K562 (cell line): ENCODE measurements around the gene CAPS. TPM values are rescaled to one million over a fixed set of nuclear protein-coding genes. Genes with fewer than 3 reads are reported as not detected.

Experiments used
- ETV1 ChIP-seq: fragments of 450-650 bp; conservative IDR thresholded peaks from 2 replicates; pipeline ENCODE4 v1.6.1; 2016; ENCODE audit warnings: missing genetic modification characterization, control low read depth, low read depth, missing compliant biosample characterization
- FOXA3 ChIP-seq, 2 experiments: fragments of 450-650 bp in 1 of 2; sonication (generic) in 1 of 2; formaldehyde crosslinking; IDR thresholded peaks in 1 of 2; conservative IDR thresholded peaks in 1 of 2; 2 replicates each; pipeline versions ENCODE4 v1.4.0 to v1.8.0; 2020 to 2022; ENCODE audit warnings: mild to moderate bottlenecking in 2 of 2, missing genetic modification reagents in 1 of 2
- MIER1 ChIP-seq: fragments of 450-650 bp; IDR thresholded peaks from 2 replicates; pipeline ENCODE4 v1.6.1; 2016; ENCODE audit warnings: antibody characterized with exemption, mild to moderate bottlenecking, low read depth
- NEUROD1 ChIP-seq: fragments of 150-350 bp; IDR thresholded peaks from 2 replicates; pipeline ENCODE4 v1.6.1; 2014; ENCODE audit warnings: borderline replicate concordance, low read length, low read depth; ENCODE audit not compliant: partially characterized antibody
- SMAD1 ChIP-seq: fragments of 150-350 bp; IDR thresholded peaks from 2 replicates; pipeline ENCODE4 v1.6.1; 2014; ENCODE audit warnings: low read length, low read depth; ENCODE audit not compliant: partially characterized antibody
- SMAD3 ChIP-seq: fragments of 450-650 bp; formaldehyde crosslinking; conservative IDR thresholded peaks from 2 replicates; pipeline ENCODE4 v1.4.0; 2020; ENCODE audit warnings: mild to moderate bottlenecking
- SP1 ChIP-seq: sonication (generic); formaldehyde crosslinking; IDR thresholded peaks from 2 replicates; pipeline ENCODE4 v1.8.1; 2022; ENCODE audit warnings: mild to moderate bottlenecking, missing genetic modification reagents
- TAF1 ChIP-seq: IDR thresholded peaks from 2 replicates; pipeline ENCODE4 v1.6.1; 2011; ENCODE audit warnings: mild to moderate bottlenecking, low read length, moderate library complexity; ENCODE audit not compliant: insufficient read depth, control insufficient read depth, severe bottlenecking; ENCODE audit errors: extremely low read depth
- ZKSCAN8 ChIP-seq: fragments of 200-800 bp; sonication (Bioruptor generic); IDR thresholded peaks from 2 replicates; pipeline ENCODE4 v1.6.1; 2016; ENCODE audit warnings: missing genetic modification characterization, missing compliant biosample characterization
- polyA plus RNA-seq, 8 experiments: library from polyadenylated mRNA; depleted of rRNA in 4 of 8; stranded (reverse) in 5 of 8; unstranded in 3 of 8; fragments of >200 nt; fragmentation: Nextera tagmentation in 2 of 8; fragmentation: Illumina TruSeq in 1 of 8; extraction: Ambion mirVana in 2 of 8; extraction: Trizol in 1 of 8; gene quantifications; 2 replicates each; pipeline versions ENCODE4 v1.2.1 to v1.2.3, GENCODE V29; 2011 to 2014; ENCODE audit warnings: inconsistent platforms in 1 of 8, missing spikeins in 1 of 8
- total RNA-seq, 7 experiments: library from RNA; depleted of rRNA in 6 of 7; stranded (reverse); fragments of >200 nt in 6 of 7; fragmentation: Illumina TruSeq in 2 of 7; extraction: Trizol in 2 of 7; gene quantifications; 2 replicates each; pipeline versions ENCODE4 v1.2.1 to v1.2.3, GENCODE V29; 2011 to 2021; ENCODE audit warnings: low replicate concordance in 1 of 7
- TF ChIP-seq, protein P1 (sequence below): sonication (generic); formaldehyde crosslinking; IDR thresholded peaks from 2 replicates; pipeline ENCODE4 v1.9.0; 2022; ENCODE audit warnings: mild to moderate bottlenecking, missing genetic modification reagents
- TF ChIP-seq, protein P2 (sequence below): fragments of 200-400 bp; formaldehyde crosslinking; IDR thresholded peaks from 2 replicates; pipeline ENCODE4 v1.6.1; 2017; ENCODE audit warnings: mild to moderate bottlenecking, low read depth, low read length, moderate library complexity
- TF ChIP-seq, protein P3 (sequence below): fragments of 200-800 bp; sonication (Bioruptor generic); IDR thresholded peaks from 2 replicates; pipeline ENCODE4 v1.6.1; 2017; ENCODE audit warnings: missing genetic modification characterization, missing compliant biosample characterization
- TF ChIP-seq, protein P4 (sequence below): fragments of 450-650 bp; IDR thresholded peaks from 2 replicates; pipeline ENCODE4 v1.6.1; 2016; ENCODE audit warnings: low read depth

Gene CAPS
- total and polyA plus RNA-seq, 9 of the 15 experiments (the other 6 are each of a cell fraction or from before 2014, with no cell fraction given), result 0.15 to 4.0 (median 0.91) TPM

DNA sequence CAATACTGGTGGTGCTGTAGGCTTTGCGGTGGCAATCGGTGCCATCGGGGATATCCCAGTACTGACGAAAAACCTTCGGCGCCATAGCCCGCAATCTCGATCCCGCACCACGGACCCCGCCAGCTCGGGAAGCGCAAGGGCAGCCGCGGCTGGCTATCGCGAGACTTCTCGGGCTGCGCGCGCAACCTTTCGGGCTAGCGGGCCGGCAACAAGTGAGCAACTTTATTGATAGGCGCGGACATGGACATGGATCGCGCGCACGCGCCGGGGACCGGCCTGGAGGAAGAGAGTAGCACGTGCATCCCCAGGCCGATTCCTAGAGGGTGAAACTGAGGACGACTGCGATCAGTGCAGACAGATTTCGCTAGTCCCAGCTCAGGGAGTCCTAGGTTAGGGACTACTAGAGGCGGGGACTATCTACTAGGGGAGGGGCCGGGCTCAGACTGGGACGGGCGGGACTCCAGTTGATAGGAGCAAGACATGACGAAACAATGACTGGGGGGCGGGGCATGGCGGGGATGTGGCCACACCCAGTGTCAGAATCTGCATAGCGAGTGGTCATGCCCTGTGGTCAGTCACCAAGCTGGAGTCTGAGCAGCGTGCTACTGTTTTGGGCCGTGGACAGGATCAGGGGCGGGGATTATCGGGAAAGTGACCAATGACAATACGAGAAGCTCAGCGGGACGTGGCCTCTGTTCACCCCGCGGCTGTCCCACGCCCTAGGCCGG, 10.3 kb upstream of the CAPS start, which contains the start of gene NDUFA11 (continued):
- peak; percentile 55 for TF ChIP-seq TAF1
- peak; percentile 36; the same call in 1 of the 2 replicates for TF ChIP-seq ETV1 (tag)
- no peak for TF ChIP-seq ZKSCAN8 (CRISPR knock-in tag)
- no peak for TF ChIP-seq SMAD3
- TF ChIP-seq, protein P1, sequence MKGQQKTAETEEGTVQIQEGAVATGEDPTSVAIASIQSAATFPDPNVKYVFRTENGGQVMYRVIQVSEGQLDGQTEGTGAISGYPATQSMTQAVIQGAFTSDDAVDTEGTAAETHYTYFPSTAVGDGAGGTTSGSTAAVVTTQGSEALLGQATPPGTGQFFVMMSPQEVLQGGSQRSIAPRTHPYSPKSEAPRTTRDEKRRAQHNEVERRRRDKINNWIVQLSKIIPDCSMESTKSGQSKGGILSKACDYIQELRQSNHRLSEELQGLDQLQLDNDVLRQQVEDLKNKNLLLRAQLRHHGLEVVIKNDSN (CRISPR knock-in tag), result peak; percentile 71
- peak; percentile 99 for TF ChIP-seq SP1 (CRISPR knock-in tag)
- TF ChIP-seq, protein P2, sequence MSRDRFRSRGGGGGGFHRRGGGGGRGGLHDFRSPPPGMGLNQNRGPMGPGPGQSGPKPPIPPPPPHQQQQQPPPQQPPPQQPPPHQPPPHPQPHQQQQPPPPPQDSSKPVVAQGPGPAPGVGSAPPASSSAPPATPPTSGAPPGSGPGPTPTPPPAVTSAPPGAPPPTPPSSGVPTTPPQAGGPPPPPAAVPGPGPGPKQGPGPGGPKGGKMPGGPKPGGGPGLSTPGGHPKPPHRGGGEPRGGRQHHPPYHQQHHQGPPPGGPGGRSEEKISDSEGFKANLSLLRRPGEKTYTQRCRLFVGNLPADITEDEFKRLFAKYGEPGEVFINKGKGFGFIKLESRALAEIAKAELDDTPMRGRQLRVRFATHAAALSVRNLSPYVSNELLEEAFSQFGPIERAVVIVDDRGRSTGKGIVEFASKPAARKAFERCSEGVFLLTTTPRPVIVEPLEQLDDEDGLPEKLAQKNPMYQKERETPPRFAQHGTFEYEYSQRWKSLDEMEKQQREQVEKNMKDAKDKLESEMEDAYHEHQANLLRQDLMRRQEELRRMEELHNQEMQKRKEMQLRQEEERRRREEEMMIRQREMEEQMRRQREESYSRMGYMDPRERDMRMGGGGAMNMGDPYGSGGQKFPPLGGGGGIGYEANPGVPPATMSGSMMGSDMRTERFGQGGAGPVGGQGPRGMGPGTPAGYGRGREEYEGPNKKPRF, result no peak
- TF ChIP-seq, protein P3, sequence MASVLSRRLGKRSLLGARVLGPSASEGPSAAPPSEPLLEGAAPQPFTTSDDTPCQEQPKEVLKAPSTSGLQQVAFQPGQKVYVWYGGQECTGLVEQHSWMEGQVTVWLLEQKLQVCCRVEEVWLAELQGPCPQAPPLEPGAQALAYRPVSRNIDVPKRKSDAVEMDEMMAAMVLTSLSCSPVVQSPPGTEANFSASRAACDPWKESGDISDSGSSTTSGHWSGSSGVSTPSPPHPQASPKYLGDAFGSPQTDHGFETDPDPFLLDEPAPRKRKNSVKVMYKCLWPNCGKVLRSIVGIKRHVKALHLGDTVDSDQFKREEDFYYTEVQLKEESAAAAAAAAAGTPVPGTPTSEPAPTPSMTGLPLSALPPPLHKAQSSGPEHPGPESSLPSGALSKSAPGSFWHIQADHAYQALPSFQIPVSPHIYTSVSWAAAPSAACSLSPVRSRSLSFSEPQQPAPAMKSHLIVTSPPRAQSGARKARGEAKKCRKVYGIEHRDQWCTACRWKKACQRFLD, result peak; percentile 66; the same call in 1 of the 2 replicates
- TF ChIP-seq SMAD1, result no peak
- no peak for TF ChIP-seq MIER1
- TF ChIP-seq NEUROD1, result peak; percentile 76
- TF ChIP-seq FOXA3 (CRISPR knock-in tag; conservative IDR thresholded peaks at IDR 0.05 in 1 of 2, IDR thresholded peaks at IDR 0.05 in 1 of 2), result peak in 1 of 2 experiments; percentile 79; a peak in 1 of 4 replicates
- TF ChIP-seq, protein P4, sequence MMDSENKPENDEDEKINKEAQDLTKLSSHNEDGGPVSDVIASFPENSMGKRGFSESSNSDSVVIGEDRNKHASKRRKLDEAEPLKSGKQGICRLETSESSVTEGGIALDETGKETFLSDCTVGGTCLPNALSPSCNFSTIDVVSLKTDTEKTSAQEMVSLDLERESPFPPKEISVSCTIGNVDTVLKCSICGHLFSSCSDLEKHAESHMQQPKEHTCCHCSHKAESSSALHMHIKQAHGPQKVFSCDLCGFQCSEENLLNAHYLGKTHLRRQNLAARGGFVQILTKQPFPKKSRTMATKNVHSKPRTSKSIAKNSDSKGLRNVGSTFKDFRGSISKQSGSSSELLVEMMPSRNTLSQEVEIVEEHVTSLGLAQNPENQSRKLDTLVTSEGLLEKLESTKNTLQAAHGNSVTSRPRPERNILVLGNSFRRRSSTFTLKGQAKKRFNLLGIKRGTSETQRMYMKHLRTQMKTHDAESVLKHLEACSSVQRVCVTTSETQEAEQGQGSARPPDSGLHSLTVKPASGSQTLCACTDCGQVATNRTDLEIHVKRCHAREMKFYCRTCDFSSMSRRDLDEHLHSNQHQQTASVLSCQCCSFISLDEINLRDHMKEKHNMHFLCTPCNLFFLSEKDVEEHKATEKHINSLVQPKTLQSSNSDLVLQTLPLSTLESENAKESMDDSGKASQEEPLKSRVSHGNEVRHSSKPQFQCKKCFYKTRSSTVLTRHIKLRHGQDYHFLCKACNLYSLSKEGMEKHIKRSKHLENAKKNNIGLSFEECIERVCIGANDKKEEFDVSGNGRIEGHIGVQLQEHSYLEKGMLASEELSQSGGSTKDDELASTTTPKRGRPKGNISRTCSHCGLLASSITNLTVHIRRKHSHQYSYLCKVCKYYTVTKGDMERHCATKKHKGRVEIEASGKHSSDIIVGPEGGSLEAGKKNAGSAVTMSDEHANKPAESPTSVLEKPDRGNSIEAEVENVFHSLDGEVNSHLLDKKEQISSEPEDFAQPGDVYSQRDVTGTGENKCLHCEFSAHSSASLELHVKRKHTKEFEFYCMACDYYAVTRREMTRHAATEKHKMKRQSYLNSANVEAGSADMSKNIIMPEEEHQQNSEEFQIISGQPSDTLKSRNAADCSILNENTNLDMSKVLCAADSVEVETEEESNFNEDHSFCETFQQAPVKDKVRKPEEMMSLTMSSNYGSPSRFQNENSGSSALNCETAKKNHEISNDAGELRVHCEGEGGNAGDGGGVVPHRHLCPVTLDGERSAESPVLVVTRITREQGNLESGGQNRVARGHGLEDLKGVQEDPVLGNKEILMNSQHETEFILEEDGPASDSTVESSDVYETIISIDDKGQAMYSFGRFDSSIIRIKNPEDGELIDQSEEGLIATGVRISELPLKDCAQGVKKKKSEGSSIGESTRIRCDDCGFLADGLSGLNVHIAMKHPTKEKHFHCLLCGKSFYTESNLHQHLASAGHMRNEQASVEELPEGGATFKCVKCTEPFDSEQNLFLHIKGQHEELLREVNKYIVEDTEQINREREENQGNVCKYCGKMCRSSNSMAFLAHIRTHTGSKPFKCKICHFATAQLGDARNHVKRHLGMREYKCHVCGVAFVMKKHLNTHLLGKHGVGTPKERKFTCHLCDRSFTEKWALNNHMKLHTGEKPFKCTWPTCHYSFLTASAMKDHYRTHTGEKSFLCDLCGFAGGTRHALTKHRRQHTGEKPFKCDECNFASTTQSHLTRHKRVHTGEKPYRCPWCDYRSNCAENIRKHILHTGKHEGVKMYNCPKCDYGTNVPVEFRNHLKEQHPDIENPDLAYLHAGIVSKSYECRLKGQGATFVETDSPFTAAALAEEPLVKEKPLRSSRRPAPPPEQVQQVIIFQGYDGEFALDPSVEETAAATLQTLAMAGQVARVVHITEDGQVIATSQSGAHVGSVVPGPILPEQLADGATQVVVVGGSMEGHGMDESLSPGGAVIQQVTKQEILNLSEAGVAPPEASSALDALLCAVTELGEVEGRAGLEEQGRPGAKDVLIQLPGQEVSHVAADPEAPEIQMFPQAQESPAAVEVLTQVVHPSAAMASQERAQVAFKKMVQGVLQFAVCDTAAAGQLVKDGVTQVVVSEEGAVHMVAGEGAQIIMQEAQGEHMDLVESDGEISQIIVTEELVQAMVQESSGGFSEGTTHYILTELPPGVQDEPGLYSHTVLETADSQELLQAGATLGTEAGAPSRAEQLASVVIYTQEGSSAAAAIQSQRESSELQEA, result no peak
